SK-N-SH treated with all-trans-retinoic acid at 6 μM for 48 hours (cell line): ENCODE results near the gene APH1A.

Source experiments
- BACH2 ChIP-seq: fragments of 250-450 bp; sonication (Bioruptor Pico); IDR thresholded peaks from 2 replicates; pipeline ENCODE4 v1.9.0; 2021; ENCODE audit warnings: mild to moderate bottlenecking, borderline replicate concordance
- CSDC2 ChIP-seq: fragments of 250-450 bp; sonication (Bioruptor Pico); IDR thresholded peaks from 2 replicates; pipeline ENCODE4 v1.5.0; 2020; ENCODE audit warnings: mild to moderate bottlenecking, moderate library complexity
- ESRRG ChIP-seq: fragments of 250-450 bp; sonication (Bioruptor Pico); IDR thresholded peaks from 2 replicates; pipeline ENCODE4 v1.6.1; 2021; ENCODE audit warnings: mild to moderate bottlenecking
- SNAI2 ChIP-seq: fragments of 250-450 bp; sonication (Bioruptor Pico); IDR thresholded peaks from 2 replicates; pipeline ENCODE4 v1.5.0; 2020; ENCODE audit warnings: mild to moderate bottlenecking, moderate library complexity
- ZC3H10 ChIP-seq: fragments of 250-450 bp; sonication (Bioruptor Pico); IDR thresholded peaks from 2 replicates; pipeline ENCODE4 v1.5.1; 2021; ENCODE audit warnings: mild to moderate bottlenecking, moderate library complexity
- ZFP3 ChIP-seq: fragments of 250-450 bp; sonication (Bioruptor Pico); IDR thresholded peaks from 2 replicates; pipeline ENCODE4 v1.5.0; 2020; ENCODE audit warnings: mild to moderate bottlenecking, moderate library complexity
- TF ChIP-seq, protein P1 (sequence below): fragments of 250-450 bp; sonication (Bioruptor Pico); IDR thresholded peaks from 2 replicates; pipeline ENCODE4 v1.8.0; 2020; ENCODE audit warnings: mild to moderate bottlenecking, moderate library complexity, borderline replicate concordance

DNA sequence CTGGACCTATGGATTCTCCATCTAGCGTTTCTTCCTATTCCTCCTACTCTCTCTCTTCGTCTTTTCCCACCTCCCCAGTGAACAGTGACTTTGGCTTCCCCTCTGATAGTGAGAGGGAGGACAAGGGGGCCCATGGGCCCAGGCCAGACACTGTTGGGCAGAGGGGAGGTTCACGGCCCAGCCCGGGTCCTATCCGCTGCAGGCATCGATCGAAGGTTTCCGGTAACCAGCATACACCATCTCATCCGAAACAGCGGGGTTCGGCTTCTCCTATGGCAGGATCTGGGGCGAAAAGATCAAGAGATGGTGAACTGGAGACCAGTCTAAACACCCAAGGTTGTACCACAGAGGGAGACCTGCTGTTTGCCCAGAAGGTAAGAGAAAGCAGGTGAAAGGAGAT lies 14.4 kb upstream of the APH1A start:
- TF ChIP-seq ZC3H10 (CRISPR knock-in tag), result no peak
- no peak for TF ChIP-seq BACH2 (CRISPR knock-in tag)
- TF ChIP-seq ESRRG (CRISPR knock-in tag), result no peak
- no peak for TF ChIP-seq ZFP3 (CRISPR knock-in tag)
- no peak for TF ChIP-seq SNAI2
- TF ChIP-seq CSDC2, result no peak
- TF ChIP-seq, protein P1, sequence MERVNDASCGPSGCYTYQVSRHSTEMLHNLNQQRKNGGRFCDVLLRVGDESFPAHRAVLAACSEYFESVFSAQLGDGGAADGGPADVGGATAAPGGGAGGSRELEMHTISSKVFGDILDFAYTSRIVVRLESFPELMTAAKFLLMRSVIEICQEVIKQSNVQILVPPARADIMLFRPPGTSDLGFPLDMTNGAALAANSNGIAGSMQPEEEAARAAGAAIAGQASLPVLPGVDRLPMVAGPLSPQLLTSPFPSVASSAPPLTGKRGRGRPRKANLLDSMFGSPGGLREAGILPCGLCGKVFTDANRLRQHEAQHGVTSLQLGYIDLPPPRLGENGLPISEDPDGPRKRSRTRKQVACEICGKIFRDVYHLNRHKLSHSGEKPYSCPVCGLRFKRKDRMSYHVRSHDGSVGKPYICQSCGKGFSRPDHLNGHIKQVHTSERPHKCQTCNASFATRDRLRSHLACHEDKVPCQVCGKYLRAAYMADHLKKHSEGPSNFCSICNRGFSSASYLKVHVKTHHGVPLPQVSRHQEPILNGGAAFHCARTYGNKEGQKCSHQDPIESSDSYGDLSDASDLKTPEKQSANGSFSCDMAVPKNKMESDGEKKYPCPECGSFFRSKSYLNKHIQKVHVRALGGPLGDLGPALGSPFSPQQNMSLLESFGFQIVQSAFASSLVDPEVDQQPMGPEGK (CRISPR knock-in tag), result no peak
